MM.1S (cell line): ENCODE results near the gene TBATA.
"Not testable (repeated sequence)": the region's sequence is repeated elsewhere in the genome, so short reads cannot be mapped to it uniquely, and the experiment has no call there.

Experiments used
- EZH2 ChIP-seq: fragments of 300-600 bp; sonication (generic); optimal IDR thresholded peaks from 2 replicates; pipeline ENCODE3; 2017; ENCODE audit warnings: low read depth, mild to moderate bottlenecking, antibody characterized with exemption, low read length, mixed read lengths
- EZH2phosphoT487 ChIP-seq: fragments of 300-600 bp; sonication (generic); IDR thresholded peaks from 2 replicates; pipeline ENCODE4 v1.6.1; 2018; ENCODE audit warnings: antibody characterized with exemption, low read length
- TF ChIP-seq, protein P1 (sequence below): fragments of 300-600 bp; sonication (generic); IDR thresholded peaks from 2 replicates; pipeline ENCODE4 v1.5.1; 2016; ENCODE audit warnings: antibody characterized with exemption, low read length, mixed read lengths

DNA sequence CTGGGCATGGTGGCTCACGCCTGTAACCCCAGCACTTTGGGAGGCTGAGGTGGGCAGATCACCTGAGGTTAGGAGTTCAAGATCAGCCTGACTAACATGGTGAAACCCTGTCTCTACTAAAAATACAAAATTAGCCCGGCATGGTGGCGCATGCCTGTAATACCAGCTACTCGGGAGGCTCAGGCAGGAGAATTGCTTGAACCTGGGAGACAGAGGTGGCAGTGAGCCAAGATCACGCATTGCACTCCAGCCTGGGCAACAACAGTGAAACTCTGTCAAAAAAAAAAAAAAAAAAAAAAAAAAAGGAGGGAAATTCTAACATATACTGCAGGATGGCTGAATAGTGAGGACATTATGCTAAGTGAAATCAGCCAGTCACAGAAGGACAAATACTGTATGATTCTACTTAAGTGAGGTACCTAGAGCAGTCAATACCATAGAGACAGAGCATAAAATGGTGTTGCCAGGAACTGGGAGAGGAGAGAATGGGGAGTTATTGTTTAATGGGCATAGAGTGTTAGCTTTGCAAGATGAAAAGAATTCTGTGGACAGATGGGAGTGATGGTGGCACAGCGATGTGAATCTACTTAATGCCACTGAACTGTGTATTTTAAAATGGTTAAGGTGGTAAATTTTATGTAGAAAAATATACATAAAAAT, 17.0 kb downstream of the TBATA start:
- TF ChIP-seq, protein P1, sequence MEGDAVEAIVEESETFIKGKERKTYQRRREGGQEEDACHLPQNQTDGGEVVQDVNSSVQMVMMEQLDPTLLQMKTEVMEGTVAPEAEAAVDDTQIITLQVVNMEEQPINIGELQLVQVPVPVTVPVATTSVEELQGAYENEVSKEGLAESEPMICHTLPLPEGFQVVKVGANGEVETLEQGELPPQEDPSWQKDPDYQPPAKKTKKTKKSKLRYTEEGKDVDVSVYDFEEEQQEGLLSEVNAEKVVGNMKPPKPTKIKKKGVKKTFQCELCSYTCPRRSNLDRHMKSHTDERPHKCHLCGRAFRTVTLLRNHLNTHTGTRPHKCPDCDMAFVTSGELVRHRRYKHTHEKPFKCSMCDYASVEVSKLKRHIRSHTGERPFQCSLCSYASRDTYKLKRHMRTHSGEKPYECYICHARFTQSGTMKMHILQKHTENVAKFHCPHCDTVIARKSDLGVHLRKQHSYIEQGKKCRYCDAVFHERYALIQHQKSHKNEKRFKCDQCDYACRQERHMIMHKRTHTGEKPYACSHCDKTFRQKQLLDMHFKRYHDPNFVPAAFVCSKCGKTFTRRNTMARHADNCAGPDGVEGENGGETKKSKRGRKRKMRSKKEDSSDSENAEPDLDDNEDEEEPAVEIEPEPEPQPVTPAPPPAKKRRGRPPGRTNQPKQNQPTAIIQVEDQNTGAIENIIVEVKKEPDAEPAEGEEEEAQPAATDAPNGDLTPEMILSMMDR, result not testable (repeated sequence)
- TF ChIP-seq EZH2, EZH2phosphoT487: not testable (repeated sequence)
